ENCODE data around the gene TNFRSF9. TPM values are rescaled to one million over a fixed set of nuclear protein-coding genes. Genes with fewer than 3 reads are reported as not detected.
"Not testable (repeated sequence)": the region's sequence is repeated elsewhere in the genome, so short reads cannot be mapped to it uniquely, and the experiment has no call there.

TNFRSF9 gene
- polyA plus RNA-seq, 3 donors from 2014 or later, result 6.5 to 21.9 (median 10.9) TPM

GRCh38 chr1:7953850-7954609, 13.4 kb upstream of the TNFRSF9 start:
- H3K36me3 Mint-ChIP-seq, result no peaks in the 10 kb centered on the region
- no peaks in the 10 kb centered on the region for H3K9me3 Mint-ChIP-seq
- H3K27ac Mint-ChIP-seq, result peak overlapping the region; percentile 98 to 99 (median 99)
- peak overlapping the region; percentile 88 to 94 (median 91) for H3K4me3 Mint-ChIP-seq
- peaks cover 10 to 13% (median 12%) of the 10 kb centered on the region in 3 donors for H3K27me3 Mint-ChIP-seq (ENCODE audit: low read depth in 3 of 3)
- peak; percentile 93 to 96 (median 95) for DNase-seq
- H3K4me1 Mint-ChIP-seq, result peaks cover 32 to 43% of the 10 kb centered on the region in 2 donors

GRCh38 chr1:7952791-7953190, 12.2 kb upstream of the TNFRSF9 start:
- not testable (repeated sequence) for H3K27ac Mint-ChIP-seq, H3K4me3 Mint-ChIP-seq, H3K9me3 Mint-ChIP-seq, DNase-seq, H3K36me3 Mint-ChIP-seq
- Mint-ChIP-seq H3K27me3 (ENCODE audit: low read depth in 3 of 3) (peaks cover 8 to 13% (median 12%) of the 10 kb centered on the region in 3 donors), H3K4me1 (peaks cover 38 to 51% of the 10 kb centered on the region in 2 donors)

- DNase-seq, result peak; percentile 31 to 50 (median 34)
- H3K27ac Mint-ChIP-seq, result peak overlapping the region; percentile 47 to 84 (median 78)
- no peaks in the 10 kb centered on the region for H3K36me3 Mint-ChIP-seq
- H3K4me1 Mint-ChIP-seq, result peaks cover 21 to 31% of the 10 kb centered on the region in 2 donors
- no peaks in the 10 kb centered on the region for H3K9me3 Mint-ChIP-seq
- peaks cover 3 to 7% (median 5%) of the 10 kb centered on the region in 3 donors for H3K27me3 Mint-ChIP-seq (ENCODE audit: low read depth in 3 of 3)
- H3K4me3 Mint-ChIP-seq, result peak overlapping the region in 3 of 5 donors; percentile 21 to 58 (median 49)
Measured at GRCh38 chr1:7948960-7949359, 8.3 kb upstream of the TNFRSF9 start.

- no peak for DNase-seq
- Mint-ChIP-seq H3K4me3 (peak overlapping the region; percentile 81 to 98 (median 84)), H3K27me3 (ENCODE audit: low read depth in 3 of 3) (peaks cover 0 to 6% (median 2%) of the 10 kb centered on the region in 3 donors), H3K27ac (peak overlapping the region; percentile 10 to 93 (median 82)), H3K4me1 (peaks cover 36 to 46% of the 10 kb centered on the region in 2 donors), H3K36me3 (no peaks in the 10 kb centered on the region), H3K9me3 (no peaks in the 10 kb centered on the region)
Measured at GRCh38 chr1:7943251-7943650, 2.6 kb upstream of the TNFRSF9 start.

- Mint-ChIP-seq H3K27me3 (ENCODE audit: low read depth in 3 of 3) (peaks cover 0 to 6% (median 2%) of the 10 kb centered on the region in 3 donors), H3K4me1 (peaks cover 39 to 55% of the 10 kb centered on the region in 2 donors), H3K27ac (peak overlapping the region; percentile 80 to 93 (median 84)), H3K4me3 (peak overlapping the region; percentile 82 to 98 (median 93)), H3K9me3 (no peaks in the 10 kb centered on the region), H3K36me3 (no peaks in the 10 kb centered on the region)
- peak; percentile 49 to 55 (median 54) for DNase-seq
Measured at GRCh38 chr1:7942214-7942921, 1.7 kb upstream of the TNFRSF9 start.

GRCh38 chr1:7941437-7941793, 776 bp upstream of the TNFRSF9 start:
- H3K27ac Mint-ChIP-seq, result peak overlapping the region; percentile 0 to 87 (median 82)
- H3K9me3 Mint-ChIP-seq, result no peaks in the 10 kb centered on the region
- H3K4me1 Mint-ChIP-seq, result peaks cover 39 to 55% of the 10 kb centered on the region in 2 donors
- H3K36me3 Mint-ChIP-seq, result no peaks in the 10 kb centered on the region
- H3K27me3 Mint-ChIP-seq (ENCODE audit: low read depth in 3 of 3), result peaks cover 0 to 6% (median 2%) of the 10 kb centered on the region in 3 donors
- H3K4me3 Mint-ChIP-seq, result peak overlapping the region; percentile 82 to 98 (median 93)
- DNase-seq, result no peak

- Mint-ChIP-seq H3K27me3 (ENCODE audit: low read depth in 3 of 3) (peaks cover 0 to 6% (median 2%) of the 10 kb centered on the region in 3 donors), H3K36me3 (no peaks in the 10 kb centered on the region), H3K9me3 (no peaks in the 10 kb centered on the region), H3K4me3 (peak overlapping the region in 4 of 5 donors; percentile 59 to 98 (median 88)), H3K4me1 (peaks cover 39 to 55% of the 10 kb centered on the region in 2 donors), H3K27ac (peak overlapping the region in 3 of 6 donors; percentile 40 to 83 (median 64))
- DNase-seq, result no peak
Measured at GRCh38 chr1:7940034-7940433, 605 bp downstream of the TNFRSF9 start.

- DNase-seq, result no peak
- Mint-ChIP-seq H3K9me3 (no peaks in the 10 kb centered on the region), H3K27me3 (ENCODE audit: low read depth in 3 of 3) (peaks cover 0 to 8% (median 2%) of the 10 kb centered on the region in 3 donors), H3K27ac (peak overlapping the region in 1 of 6 donors; percentile 40), H3K4me3 (no peak overlapping the region), H3K4me1 (peaks cover 38 to 52% of the 10 kb centered on the region in 2 donors), H3K36me3 (no peaks in the 10 kb centered on the region)
Measured at GRCh38 chr1:7938070-7938469, 2.6 kb downstream of the TNFRSF9 start.

GRCh38 chr1:7932524-7933138, 8.0 kb downstream of the TNFRSF9 start:
- DNase-seq, result no peak
- Mint-ChIP-seq H3K4me3 (peak overlapping the region in 1 of 5 donors; percentile 5), H3K9me3 (no peaks in the 10 kb centered on the region), H3K27ac (peak overlapping the region; percentile 0 to 91 (median 58)), H3K36me3 (no peaks in the 10 kb centered on the region), H3K27me3 (ENCODE audit: low read depth in 3 of 3) (peaks cover 0 to 5% (median 4%) of the 10 kb centered on the region in 3 donors), H3K4me1 (peaks cover 45 to 48% of the 10 kb centered on the region in 2 donors)

GRCh38 chr1:7931446-7931812, 9.2 kb downstream of the TNFRSF9 start:
- DNase-seq, result peak in 1 of 3 donors; percentile 19
- Mint-ChIP-seq H3K27ac (peak overlapping the region; percentile 83 to 97 (median 93)), H3K36me3 (no peaks in the 10 kb centered on the region), H3K4me3 (peak overlapping the region; percentile 71 to 82 (median 77)), H3K4me1 (peaks cover 57% of the 10 kb centered on the region in 2 donors), H3K27me3 (ENCODE audit: low read depth in 3 of 3) (peaks cover 0 to 8% (median 7%) of the 10 kb centered on the region in 3 donors), H3K9me3 (no peaks in the 10 kb centered on the region)

GRCh38 chr1:7930645-7931445, 9.8 kb downstream of the TNFRSF9 start:
- Mint-ChIP-seq H3K27me3 (ENCODE audit: low read depth in 3 of 3) (peaks cover 0 to 8% (median 7%) of the 10 kb centered on the region in 3 donors), H3K9me3 (no peaks in the 10 kb centered on the region), H3K4me1 (peaks cover 60 to 61% of the 10 kb centered on the region in 2 donors), H3K36me3 (no peaks in the 10 kb centered on the region), H3K4me3 (peak overlapping the region; percentile 71 to 82 (median 77)), H3K27ac (peak overlapping the region; percentile 83 to 97 (median 93))
- DNase-seq, result peak; percentile 49 to 55 (median 55)

- peak; percentile 27 to 45 (median 31) for DNase-seq
- Mint-ChIP-seq H3K9me3 (no peaks in the 10 kb centered on the region), H3K4me3 (peak overlapping the region; percentile 71 to 82 (median 77)), H3K27ac (peak overlapping the region; percentile 83 to 97 (median 93)), H3K27me3 (ENCODE audit: low read depth in 3 of 3) (peaks cover 0 to 8% (median 7%) of the 10 kb centered on the region in 3 donors), H3K36me3 (no peaks in the 10 kb centered on the region), H3K4me1 (peaks cover 60 to 61% of the 10 kb centered on the region in 2 donors)
Measured at GRCh38 chr1:7929637-7930036, 11.0 kb downstream of the TNFRSF9 start.

GRCh38 chr1:7928247-7928646, 12.4 kb downstream of the TNFRSF9 start:
- DNase-seq, result no peak
- Mint-ChIP-seq H3K36me3 (no peaks in the 10 kb centered on the region), H3K27me3 (ENCODE audit: low read depth in 3 of 3) (peaks cover 0 to 7% (median 7%) of the 10 kb centered on the region in 3 donors), H3K9me3 (no peaks in the 10 kb centered on the region), H3K4me3 (peak overlapping the region in 1 of 5 donors; percentile 51), H3K4me1 (peaks cover 60 to 61% of the 10 kb centered on the region in 2 donors), H3K27ac (peak overlapping the region in 5 of 6 donors; percentile 13 to 76 (median 57))

Data from immature natural killer cell (primary cell).